ENCODE data around the gene MID1.

DNA sequence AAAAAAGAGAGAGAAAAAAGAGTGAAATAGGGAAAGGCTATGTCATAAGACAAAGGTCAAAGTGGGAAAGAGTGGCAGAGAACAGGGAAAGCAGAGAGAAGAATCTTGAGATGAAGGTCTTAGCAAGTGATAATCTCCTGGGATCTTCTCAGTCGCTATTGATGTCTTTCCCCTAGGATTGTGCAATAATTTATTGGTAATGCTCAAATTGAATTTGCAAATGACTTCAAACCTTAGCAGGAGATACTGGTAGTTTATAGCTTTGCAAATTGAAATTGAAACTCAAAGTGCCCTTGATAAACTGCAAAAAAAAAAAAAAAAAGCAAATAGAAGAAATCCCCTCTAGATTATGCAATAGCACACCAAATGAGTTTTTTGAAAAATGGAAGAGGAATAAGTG lies 45.7 kb upstream of the MID1 start:
- TF ChIP-seq POLR2AphosphoS5 (IDR thresholded peaks at IDR 0.05): no peak
- TF ChIP-seq, protein P1, sequence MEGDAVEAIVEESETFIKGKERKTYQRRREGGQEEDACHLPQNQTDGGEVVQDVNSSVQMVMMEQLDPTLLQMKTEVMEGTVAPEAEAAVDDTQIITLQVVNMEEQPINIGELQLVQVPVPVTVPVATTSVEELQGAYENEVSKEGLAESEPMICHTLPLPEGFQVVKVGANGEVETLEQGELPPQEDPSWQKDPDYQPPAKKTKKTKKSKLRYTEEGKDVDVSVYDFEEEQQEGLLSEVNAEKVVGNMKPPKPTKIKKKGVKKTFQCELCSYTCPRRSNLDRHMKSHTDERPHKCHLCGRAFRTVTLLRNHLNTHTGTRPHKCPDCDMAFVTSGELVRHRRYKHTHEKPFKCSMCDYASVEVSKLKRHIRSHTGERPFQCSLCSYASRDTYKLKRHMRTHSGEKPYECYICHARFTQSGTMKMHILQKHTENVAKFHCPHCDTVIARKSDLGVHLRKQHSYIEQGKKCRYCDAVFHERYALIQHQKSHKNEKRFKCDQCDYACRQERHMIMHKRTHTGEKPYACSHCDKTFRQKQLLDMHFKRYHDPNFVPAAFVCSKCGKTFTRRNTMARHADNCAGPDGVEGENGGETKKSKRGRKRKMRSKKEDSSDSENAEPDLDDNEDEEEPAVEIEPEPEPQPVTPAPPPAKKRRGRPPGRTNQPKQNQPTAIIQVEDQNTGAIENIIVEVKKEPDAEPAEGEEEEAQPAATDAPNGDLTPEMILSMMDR (IDR thresholded peaks at IDR 0.05): no peak

All from suprapubic skin (tissue), 3 donors.